Fibroblast of lung (primary cell): ENCODE data around the gene SNRK.

Experiments
- CTCF ChIP-seq, 2 donors: IDR thresholded peaks in 1 of 2; conservative IDR thresholded peaks in 1 of 2; 1 replicate in 1 of 2; 2 replicates in 1 of 2; pipeline ENCODE4 v1.5.1; 2011 to 2012; ENCODE audit warnings: low read length in 2 of 2, control low read depth in 1 of 2, inconsistent platforms in 1 of 2, low read depth in 1 of 2, mild to moderate bottlenecking in 1 of 2
- EZH2 ChIP-seq: IDR thresholded peaks from 2 replicates; pipeline ENCODE4 v1.5.1; 2012; ENCODE audit warnings: low read length, control low read depth, mild to moderate bottlenecking; ENCODE audit errors: missing control alignments

GRCh38 chr3:43302116-43302880, 16.0 kb downstream of the SNRK start:
- TF ChIP-seq CTCF (conservative IDR thresholded peaks at IDR 0.05 in 1 of 2, IDR thresholded peaks at IDR 0.05 in 1 of 2; ENCODE audit: low read depth in 1 of 2, low read length in 2 of 2) = no peak
- no peak for TF ChIP-seq EZH2
